IPS-NIHi11 (cell line): Measurements from ENCODE around the gene ZSCAN29.
"Not testable (repeated sequence)": the region's sequence is repeated elsewhere in the genome, so short reads cannot be mapped to it uniquely, and the experiment has no call there.

ENCODE experiments used
- DNase-seq: peaks from one replicate; pipeline ENCODE4 v3.0.0; 2012; ENCODE audit warnings: mixed read lengths, low spot score

ZSCAN29 gene

GRCh38 chr15:43370975-43371974, at the start of gene ZSCAN29, which contains the start of gene TUBGCP4:
Gene ZSCAN29 (minus strand): TSS chr15:43371043. CDS start chr15:43369913, 1,130 bp downstream.
Gene TUBGCP4 (plus strand): TSS chr15:43371101. CDS start chr15:43371355, 254 bp downstream.
- peak; percentile 99 for DNase-seq

- DNase-seq = no peak
These were observed 49.6 kb upstream of the ZSCAN29 start for GRCh38 chr15:43420435-43420834.

- DNase-seq = no peak
These were observed 43.4 kb upstream of the ZSCAN29 start for GRCh38 chr15:43414196-43414595.

- no peak for DNase-seq
These were observed 41.3 kb upstream of the ZSCAN29 start for GRCh38 chr15:43412096-43412495.

- no peak for DNase-seq
These were observed 39.9 kb upstream of the ZSCAN29 start for GRCh38 chr15:43410572-43411214.

GRCh38 chr15:43408789-43409188, 37.9 kb upstream of the ZSCAN29 start:
- DNase-seq = no peak

GRCh38 chr15:43406808-43407207, 36.0 kb upstream of the ZSCAN29 start:
- no peak for DNase-seq

- no peak for DNase-seq
These were observed 35.3 kb upstream of the ZSCAN29 start for GRCh38 chr15:43406189-43406588.

GRCh38 chr15:43404130-43404529, 33.3 kb upstream of the ZSCAN29 start:
- DNase-seq = no peak

GRCh38 chr15:43403616-43404015, 32.8 kb upstream of the ZSCAN29 start:
- DNase-seq = no peak

- DNase-seq = no peak
These were observed 31.4 kb upstream of the ZSCAN29 start for GRCh38 chr15:43402255-43402654.

- not testable (repeated sequence) for DNase-seq
These were observed 22.7 kb upstream of the ZSCAN29 start for GRCh38 chr15:43393592-43393991.

- DNase-seq = no peak
These were observed 19.9 kb upstream of the ZSCAN29 start for GRCh38 chr15:43390723-43391122.

- DNase-seq = no peak
These were observed 12.2 kb upstream of the ZSCAN29 start for GRCh38 chr15:43383070-43383469.

GRCh38 chr15:43382310-43382709, 11.5 kb upstream of the ZSCAN29 start:
- no peak for DNase-seq

GRCh38 chr15:43378601-43379000, 7.8 kb upstream of the ZSCAN29 start:
- no peak for DNase-seq

GRCh38 chr15:43376017-43376705, 5.3 kb upstream of the ZSCAN29 start:
- peak; percentile 49 for DNase-seq

- DNase-seq = peak; percentile 48
These were observed 401 bp downstream of the ZSCAN29 start for GRCh38 chr15:43370310-43370974.

- no peak for DNase-seq
These were observed 9.4 kb downstream of the ZSCAN29 start for GRCh38 chr15:43361313-43361903.

GRCh38 chr15:43360821-43361220, 10.0 kb downstream of the ZSCAN29 start:
- no peak for DNase-seq

GRCh38 chr15:43352693-43353382, 18.0 kb downstream of the ZSCAN29 start:
- no peak for DNase-seq
